GM21717 (cell line): ENCODE measurements around the gene LMOD1.
A peak's percentile ranks its signal among the peaks of the same experiment; 100 is the strongest.
"Not testable (repeated sequence)": the region's sequence is repeated elsewhere in the genome, so short reads cannot be mapped to it uniquely, and the experiment has no call there.

Experiments
- ATAC-seq: cut with Tn5 transposase; IDR thresholded peaks from one replicate; pipeline ENCODE4 v1.9.1; 2021; ENCODE audit warnings: mild to moderate bottlenecking, moderate library complexity; ENCODE audit not compliant: unreplicated experiment

Gene LMOD1

DNA sequence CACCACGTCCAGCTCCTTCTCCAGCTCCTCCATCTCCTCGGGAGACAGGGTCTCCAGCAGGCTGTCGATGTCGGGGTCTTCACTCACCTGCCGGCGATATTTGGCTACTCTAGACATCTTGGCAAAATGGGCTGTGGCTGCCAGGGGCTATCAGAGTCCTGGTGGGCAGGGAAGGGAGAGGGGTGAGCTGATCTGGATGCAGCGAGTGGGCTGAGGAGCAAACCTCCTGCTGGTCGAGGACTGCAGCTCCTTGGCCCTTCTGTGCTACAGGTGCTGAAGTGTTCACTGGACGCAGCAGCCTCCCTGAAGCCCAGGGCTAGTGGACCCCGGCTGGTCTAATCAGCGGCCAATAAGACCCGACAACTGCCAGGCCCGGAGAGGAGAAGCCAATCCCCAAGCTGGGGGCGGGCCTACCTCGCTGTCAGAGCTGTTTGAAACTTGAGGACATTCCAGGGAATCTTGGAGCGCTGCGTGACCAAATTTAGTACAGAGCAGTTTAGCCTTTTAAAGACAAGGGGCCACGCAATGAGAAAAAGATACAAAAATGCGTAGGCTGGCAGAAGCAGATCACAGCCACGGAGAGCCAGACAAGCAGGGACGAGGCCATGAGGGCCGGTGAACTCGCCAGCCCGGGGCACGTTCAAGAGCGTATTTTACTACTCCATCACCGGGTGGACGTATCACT, at the start of gene LMOD1:
LMOD1 (minus strand) TSS at position 325 of the 685 bp plus-strand sequence; CDS start at position 117, 208 bp downstream.
- no peak for ATAC-seq

DNA sequence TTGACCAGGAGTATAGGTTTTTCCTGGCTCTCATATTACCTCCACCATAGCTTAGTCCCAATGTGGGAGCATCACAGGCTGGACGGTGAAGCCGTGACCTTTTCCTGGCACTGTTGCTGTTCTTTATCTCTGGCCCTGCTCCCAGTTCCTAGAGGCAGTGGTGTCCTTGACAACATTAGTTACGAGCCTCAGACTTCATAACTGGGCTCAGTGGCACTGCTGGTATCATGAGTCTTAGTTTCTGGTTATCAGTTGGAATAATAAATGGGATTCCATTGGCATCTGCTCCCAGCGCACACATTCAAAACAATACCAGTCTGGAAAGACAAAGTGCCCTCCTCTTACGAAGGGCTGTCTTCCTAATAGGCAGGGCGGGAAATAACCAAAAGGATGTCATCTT, 44.1 kb upstream of the LMOD1 start:
- no peak for ATAC-seq

DNA sequence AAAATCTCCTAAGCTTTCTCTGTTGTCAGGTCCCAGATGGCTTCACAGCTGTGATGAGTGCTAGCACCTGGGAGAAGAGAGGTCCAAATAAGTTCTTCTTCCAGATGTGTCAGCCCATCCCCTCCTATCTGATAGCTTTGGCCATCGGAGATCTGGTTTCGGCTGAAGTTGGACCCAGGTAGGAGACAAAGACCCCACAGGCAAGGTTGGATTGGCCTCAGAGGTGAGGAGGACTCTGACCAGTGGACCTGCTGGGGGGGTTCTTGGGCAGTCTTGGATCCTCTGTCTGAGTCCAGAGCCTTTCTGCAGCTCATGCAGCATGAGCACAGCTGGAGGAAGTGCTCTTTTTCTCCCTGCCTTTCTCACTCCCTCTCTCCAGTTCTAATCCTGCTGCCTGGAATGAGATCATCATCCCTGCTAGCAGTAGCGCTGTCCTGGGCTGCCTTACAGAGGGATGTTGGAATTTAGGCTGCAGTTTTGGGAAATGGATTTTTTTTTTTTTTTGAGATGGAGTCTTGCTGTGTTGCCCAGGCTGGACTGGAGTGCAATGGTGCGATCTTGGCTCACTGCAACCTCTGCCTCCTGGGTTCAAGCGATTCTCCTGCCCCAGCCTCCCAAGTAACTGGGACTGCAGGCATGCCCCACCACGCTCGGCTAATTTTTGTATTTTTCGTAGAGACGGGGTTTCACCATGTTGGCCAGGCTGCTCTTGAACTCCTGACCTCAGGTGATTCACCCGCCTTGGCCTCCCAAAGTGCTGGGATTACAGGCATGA, 43.2 kb upstream of the LMOD1 start:
- ATAC-seq: no peak

DNA sequence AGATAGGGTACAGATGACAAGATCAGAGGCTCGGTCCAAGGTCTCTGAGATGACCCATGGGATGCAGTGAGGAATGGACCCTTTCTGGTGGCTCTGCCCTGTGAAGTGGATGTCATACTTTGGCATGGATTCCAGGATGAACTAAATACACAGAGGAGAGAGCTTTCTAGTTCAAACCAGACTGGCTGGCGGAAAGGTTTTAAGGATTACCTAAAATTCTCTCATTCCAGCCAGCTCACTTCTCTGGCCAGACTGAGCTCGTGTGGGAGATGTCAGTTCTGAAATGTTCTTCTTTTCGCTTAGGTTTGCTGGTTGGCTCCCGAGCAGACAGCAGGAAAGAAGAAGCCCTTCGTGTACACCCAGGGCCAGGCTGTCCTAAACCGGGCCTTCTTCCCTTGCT, 42.3 kb upstream of the LMOD1 start:
- no peak for ATAC-seq

DNA sequence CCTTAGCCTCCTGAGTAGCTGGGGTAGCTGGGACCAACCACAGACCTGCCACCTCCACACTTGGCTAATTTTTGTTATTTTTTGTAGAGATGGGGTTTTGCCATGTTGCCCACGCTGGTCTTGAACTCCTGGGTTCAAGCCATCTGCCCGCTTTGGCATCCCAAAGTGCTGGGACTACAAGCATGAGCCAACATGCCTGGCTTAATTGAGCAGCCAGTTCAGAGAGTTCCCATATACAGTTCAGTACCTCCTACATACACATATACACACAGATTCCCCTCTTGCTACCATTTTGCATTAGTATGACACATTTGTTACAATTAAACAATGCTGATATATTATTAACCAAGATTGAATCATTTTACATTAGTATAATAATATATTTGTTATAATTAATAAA, 39.0 kb upstream of the LMOD1 start:
- no peak for ATAC-seq

DNA sequence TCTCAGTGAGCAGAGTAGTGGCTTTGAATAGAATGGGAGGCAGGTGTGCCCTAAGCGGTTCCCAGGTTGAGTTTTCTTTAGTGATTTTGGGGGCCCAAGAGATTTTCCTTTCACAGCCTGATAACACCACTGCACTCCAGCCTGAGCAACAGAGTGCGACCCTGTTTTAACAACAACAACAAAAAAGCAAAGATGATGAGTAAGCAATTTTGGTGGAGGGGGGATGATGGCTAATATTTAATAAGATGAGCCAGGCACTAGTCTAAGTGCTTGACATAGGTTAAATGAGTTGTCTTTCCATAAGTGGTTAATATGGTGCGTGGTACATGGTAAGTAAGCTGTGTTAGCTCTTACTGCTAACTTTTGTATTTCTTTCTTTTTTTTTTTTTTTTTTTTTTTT, 38.1 kb upstream of the LMOD1 start:
- no peak for ATAC-seq

DNA sequence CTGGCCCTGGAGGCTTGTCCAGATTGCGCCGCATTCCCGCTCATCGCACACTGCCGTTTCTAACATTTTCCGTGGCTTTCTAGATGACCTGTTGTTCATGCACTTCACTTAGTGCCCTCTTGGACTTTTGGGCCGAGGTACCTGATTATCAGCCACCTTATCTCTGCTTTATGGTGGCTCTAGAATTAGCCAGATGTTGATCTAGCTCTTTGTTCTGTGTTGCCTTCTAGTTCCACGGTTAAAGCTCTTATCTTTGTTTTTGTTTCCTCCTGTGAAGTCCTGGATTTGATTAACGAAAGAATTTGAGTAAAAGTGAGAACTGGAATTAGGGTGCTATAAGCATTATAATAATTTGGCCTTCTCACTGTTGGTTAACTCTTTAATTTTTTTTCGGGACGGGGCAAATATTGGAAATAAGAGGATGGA, 37.0 kb upstream of the LMOD1 start:
- ATAC-seq: no peak

DNA sequence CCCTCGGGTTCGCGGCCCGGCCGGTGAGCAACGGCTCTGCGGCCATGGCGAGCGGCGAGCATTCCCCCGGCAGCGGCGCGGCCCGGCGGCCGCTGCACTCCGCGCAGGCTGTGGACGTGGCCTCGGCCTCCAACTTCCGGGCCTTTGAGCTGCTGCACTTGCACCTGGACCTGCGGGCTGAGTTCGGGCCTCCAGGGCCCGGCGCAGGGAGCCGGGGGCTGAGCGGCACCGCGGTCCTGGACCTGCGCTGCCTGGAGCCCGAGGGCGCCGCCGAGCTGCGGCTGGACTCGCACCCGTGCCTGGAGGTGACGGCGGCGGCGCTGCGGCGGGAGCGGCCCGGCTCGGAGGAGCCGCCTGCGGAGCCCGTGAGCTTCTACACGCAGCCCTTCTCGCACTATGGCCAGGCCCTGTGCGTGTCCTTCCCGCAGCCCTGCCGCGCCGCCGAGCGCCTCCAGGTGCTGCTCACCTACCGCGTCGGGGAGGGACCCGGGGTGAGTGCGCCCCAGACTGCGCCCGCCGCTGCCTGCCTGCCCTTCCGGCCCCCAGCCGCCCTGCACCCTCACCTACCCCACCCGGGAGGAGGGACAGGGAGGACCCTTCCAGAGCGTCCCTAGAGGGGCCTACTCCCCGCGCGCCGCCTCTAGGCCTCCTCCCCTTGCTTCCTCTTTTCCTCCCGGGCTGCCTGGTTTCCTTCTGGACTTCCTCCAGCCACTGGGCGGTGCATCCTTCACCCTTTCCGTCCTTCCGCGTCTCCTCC, 36.5 kb upstream of the LMOD1 start, which contains the start of gene RNPEP:
RNPEP (plus strand) TSS at position 26 of the 757 bp plus-strand sequence; CDS start at position 45, 19 bp downstream.
- ATAC-seq: peak; percentile 72

DNA sequence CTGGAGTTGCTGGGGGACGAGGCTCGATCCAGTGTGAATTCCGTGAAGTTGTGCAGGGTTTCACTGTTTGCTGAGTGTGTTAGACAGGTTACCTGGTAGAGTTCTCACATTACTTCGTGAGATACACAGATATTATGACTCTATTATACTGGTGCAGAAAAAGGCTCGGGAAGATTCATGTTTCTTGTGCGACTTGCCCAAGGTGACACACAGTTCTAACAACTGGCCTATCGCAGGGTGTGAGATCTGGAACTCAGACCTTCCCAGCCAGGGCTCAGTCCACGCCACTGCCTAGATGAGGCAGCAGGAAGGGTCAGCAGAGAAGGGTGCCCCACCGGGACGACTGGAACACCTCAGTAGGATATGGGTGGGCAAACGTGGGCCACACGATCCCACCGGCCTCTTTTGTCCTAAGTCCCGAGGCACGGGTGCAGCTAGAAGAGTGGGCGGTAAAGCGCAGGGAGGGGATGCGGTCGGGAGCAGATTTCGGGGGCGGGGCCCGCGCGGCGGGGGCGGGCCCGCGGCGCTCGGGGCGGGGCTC, 35.8 kb upstream of the LMOD1 start:
- no peak for ATAC-seq

DNA sequence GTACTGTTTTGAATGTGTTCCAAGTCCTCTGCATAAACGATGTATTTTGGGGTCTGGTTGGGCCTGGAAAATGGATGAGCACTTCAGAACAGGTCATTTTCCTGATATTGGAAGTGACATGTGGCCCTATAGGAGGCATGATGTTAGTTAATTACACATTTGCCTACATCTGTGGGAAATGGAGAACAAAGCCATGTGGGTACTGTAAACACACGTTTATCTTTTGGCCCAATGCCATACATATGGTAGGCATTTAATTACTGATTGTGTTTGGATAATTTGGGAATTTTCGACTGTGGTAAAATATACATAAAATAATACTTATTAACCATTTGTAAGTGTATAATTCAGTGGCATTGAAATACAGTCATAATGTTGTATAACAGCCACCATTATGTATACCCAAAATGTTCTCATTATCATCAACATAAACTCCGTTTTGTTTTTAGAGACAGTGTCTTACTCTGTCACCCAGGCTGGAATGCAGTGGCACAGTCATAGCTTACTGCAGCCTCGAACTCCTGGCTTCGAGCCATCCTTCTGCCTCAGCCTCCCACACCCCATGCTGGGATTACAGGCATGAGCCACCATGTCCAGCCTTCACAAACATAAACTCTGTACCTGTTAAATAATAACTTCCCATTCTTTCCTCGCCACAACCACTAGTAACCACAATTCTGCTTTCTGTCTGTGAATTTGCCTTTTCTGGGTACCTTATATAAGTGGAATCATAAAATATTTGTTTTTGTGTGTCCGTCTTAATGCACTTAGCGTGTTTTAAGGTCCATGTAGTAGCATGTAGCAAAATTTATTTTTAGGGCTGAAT, 24.2 kb upstream of the LMOD1 start:
- ATAC-seq: no peak

DNA sequence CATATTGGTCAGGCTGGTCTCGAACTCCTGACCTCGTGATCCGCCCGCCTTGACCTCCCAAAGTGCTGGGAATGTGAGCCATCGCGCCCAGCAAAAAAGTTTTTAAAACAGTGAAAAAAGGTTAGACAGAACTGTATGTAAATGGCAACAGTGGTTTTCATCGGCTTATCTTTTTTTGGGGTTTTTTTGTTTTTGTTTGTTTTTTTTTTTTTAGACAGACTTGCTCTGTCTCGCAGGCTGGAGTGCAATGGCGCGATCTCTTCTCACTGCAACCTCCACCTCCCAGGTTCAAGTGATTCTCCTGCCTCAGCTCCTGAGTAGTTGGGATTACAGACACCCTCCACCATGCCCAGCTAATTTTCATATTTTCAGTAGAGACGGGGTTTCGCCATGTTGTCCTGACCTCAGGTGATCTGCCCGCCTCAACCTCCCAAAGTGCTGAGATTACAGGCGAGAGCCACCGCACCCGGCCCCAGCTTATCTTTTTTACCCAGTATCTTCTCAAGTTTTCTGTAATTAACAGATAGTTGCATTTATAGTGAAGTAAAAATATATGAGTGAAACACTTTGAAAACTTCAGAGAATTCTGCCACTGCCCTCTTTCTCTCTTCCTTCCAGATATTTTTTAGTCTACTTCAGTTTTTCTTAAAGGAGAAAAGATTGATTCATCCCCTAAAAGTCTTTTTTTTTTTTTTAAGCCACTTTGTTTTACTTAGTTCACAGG, 22.0 kb upstream of the LMOD1 start:
- ATAC-seq: no peak

DNA sequence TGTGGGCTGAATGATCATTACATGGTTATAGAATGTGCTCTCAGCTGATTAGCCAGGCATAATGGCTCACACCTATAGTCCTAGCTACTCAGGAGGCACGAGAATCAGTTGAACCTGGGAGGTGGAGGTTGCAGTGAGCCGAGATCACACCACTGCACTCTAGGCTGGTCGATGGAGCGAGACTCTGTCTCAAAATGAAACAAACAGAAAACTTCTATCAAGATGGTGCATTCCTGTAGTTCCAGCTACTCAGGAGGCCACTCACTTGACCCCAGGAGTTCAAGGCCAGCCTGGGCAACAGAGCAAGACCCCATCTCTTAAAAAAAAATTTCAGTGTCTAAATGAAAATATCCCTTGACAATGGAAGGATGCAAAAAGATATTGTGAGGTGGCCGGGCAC, 19.8 kb upstream of the LMOD1 start:
- no peak for ATAC-seq

DNA sequence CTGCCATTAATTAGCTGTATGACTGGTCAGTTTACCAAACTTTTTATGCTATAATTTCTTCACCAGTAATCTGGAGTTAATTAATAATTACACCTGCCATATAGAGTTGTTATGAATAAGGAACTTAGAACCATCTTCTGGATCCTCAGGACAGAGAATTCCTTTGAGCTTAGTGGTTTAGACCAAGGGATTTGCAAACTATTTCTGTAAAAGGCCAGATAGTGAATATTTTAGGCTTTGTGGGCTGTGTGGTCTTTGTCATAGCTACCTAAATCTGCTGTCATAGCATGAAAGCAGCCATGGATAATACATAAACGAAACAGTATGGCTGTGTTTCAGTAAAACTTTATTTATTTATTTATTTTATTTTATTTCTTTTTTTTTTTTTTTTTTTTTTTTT, 17.9 kb upstream of the LMOD1 start:
- no peak for ATAC-seq

DNA sequence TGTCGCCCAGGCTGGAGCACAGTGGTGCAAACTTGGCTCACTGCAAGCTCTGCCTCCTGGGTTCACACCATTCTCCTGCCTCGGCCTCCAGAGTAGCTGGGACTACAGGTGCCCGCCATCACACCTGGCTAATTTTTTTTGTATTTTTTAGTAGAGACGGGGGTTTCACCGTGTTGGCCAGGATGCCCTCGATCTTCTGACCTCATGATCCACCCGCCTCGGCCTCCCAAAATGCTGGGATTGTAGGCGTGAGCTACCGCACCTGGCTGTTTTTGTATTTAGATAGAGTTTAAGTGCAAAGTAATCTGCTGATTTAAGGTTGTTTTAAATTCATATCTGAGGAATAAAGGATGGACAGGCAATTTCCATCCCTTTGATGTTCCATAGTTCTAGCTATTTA, 16.0 kb upstream of the LMOD1 start:
- not testable (repeated sequence) for ATAC-seq

DNA sequence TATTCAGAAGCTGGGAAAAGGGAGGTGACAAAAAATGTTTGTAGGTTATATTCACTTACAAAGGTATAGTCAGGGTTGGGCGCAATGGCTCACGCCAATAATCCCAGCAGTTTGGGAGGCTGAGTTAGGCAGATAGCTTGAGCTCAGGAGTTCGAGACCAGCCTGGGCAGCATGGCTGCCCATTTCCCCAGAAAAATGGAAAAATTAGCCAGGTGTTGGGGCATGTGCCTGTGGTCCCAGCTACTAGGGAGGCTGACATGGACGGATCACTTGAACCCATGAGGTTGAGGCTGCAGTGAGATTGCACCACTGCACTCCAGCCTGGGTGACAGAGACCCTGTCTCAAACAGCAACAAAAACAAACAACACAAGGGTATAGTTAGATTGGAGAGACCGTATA, 12.0 kb upstream of the LMOD1 start:
- ATAC-seq: no peak

DNA sequence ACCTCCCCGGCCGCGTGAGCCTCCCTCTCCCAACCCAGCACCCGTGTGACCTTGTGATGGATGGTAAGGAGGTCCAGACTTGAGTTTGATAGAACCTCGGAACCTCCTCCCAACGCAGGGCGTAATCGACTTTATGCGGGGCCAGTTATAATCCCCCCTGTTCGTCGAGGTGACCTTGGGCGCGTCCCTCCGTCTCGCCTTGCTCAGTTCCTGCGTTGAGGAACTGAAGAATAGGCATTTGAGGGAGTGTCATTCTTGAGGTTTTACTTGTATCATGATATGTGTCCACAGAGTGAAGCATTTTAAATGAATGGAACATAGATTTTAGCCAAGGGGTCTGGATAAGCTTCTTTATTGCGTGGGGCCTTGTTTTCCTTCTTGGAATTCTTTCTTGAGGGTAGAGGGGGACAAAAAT, 9.4 kb upstream of the LMOD1 start:
- ATAC-seq: no peak

DNA sequence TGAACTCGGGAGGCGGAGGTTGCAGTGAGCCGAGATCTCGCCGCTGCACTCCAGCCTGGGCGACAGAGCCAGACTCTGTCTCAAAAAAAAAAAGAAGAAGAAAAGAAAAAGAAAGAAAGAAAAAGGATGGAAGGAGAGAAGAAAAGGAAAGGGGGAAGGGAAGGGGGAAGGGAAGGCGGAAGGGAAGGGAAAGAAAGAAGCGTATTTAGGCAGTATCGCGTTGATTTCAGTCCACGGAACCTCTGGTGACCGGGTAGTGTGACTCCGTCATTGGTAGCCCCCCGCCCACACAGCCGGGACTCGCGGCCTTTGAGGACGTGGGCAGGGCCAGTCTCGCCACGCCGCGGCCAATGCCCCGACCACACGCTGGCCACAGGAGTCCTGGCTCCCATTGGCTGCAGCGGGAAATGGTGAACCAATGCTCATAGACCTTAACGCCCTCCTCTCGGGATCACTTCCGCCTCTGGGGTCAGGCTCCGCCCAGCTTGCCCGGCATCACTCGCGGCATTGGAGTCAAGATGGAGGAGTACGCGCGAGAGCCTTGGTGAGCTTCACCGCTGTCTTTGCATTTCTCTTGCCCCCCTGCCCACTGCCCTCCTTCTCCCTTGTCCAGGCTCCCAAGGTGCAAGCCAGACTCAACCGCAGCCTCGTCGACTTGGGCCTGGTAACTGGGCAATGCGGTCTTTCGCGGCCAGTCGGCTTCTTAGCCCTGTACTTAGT, 8.8 kb upstream of the LMOD1 start, which contains the start of gene TIMM17A:
TIMM17A (plus strand) TSS at position 495 of the 720 bp plus-strand sequence; CDS start at position 519, 24 bp downstream.
- peak; percentile 98 for ATAC-seq

DNA sequence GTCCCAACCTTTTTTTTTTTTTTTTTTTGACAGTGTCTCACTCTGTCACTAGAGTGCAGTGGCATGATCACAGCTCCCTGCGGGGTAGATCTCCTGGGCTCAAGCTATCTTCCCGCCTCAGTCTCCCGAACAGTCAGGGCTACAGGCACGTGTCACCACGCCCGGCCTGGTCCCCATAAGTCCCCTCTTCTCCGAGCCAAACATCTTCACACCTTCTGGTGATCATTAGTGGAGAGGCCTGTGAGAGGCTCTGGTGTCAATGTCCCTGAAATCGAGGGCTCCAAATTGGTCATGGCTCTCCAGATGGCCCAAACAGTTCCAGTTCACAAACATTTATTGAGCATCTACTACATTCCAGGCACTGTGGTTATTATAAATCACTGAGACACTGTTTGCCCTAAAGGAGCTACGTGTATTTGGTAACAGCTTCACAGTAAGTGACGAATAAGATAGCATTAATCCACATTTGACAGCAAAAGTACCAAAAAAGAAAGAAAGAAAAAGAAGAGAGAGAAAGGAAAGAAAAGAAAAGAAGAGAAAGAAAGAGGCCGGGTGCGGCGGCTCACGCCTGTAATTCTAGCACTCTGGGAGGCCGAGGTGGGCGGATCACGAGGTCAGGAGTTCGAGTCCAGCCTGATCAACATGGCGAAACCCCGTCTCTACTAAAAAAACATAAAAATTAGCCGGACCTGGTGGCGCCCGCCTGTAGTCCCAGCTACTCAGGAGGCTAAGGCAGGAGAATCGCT, 8.1 kb upstream of the LMOD1 start:
- ATAC-seq: no peak
